NCI-H187 (cell line): ENCODE measurements around the gene SPATC1L.

ENCODE experiments used
- DNase-seq, 2 experiments: peaks; one replicate each; lab custom pipeline; 2025; lab: John Stamatoyannopoulos, UW

The SPATC1L gene

DNA sequence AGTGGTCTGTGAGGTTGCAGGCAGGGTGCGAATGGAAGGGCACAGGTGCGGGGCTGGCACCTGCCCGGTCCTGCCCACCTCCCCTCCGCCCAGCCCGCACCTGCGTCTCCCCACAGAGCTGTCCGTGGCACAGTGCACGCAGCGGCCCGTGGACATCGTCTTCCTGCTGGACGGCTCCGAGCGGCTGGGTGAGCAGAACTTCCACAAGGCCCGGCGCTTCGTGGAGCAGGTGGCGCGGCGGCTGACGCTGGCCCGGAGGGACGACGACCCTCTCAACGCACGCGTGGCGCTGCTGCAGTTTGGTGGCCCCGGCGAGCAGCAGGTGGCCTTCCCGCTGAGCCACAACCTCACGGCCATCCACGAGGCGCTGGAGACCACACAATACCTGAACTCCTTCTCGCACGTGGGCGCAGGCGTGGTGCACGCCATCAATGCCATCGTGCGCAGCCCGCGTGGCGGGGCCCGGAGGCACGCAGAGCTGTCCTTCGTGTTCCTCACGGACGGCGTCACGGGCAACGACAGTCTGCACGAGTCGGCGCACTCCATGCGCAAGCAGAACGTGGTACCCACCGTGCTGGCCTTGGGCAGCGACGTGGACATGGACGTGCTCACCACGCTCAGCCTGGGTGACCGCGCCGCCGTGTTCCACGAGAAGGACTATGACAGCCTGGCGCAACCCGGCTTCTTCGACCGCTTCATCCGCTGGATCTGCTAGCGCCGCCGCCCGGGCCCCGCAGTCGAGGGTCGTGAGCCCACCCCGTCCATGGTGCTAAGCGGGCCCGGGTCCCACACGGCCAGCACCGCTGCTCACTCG is 52.2 kb downstream of the SPATC1L start:
- no peak for DNase-seq

DNA sequence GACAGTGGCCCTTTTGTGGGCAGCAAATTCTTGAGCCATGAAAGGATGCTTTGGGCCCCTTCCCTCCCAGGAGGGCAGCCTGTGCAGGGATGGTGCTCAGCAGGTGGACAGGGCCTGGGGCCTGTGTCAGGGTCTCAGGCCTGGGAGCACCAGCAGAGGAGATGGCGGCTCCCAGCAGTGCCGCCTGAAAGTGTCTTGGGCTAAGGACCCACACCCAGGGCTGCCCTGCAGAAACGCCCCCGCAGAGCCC is 52.7 kb downstream of the SPATC1L start:
- DNase-seq, result no peak

GRCh38 chr21:46130831-46131587 is 53.2 kb downstream of the SPATC1L start:
- DNase-seq, result no peak

GRCh38 chr21:46129846-46130651 is 54.2 kb downstream of the SPATC1L start:
- no peak for DNase-seq

- no peak for DNase-seq
Measured at GRCh38 chr21:46128933-46129571, 55.2 kb downstream of the SPATC1L start.

DNA sequence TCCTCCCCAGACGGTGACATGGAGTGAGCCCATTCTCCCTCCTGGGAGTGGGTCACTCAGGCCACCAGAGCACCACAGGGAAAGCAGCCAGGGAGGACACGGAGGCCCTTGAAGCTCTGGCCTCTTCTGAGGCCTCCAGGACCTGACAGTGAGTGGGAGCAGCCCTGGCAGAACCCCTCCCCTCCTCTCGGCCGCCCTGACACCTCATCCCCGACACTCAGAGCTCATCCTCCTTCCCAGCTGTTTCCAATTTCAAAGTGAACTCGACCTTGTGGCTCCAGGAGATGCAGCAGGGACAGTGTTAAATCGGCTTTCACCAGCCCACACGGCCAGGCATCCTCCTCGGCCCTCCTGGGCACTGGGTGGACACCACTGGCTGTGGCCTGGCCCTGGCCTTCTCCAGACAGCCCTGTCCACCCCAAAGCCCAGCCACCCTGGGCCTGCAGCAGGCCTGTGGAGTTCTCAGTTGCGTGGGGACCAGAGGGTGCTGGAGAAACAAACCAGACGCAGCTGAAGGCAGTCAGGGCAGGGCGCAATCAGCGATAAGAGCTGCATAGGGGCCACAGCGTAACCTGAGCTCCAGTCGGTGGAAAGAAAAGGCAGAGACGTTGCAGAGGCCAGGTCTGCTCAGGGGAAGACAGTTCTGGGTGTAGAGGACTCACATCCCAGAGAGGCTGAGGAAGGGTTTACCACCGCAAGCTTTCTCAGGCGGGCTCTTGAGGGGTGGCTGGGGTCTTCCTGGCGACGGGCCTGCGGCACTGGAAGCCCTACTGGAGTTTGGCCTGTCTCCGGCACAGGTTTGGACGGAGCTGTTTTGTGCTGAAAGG is 55.9 kb downstream of the SPATC1L start:
- no peak for DNase-seq

GRCh38 chr21:46127239-46128105 is 56.8 kb downstream of the SPATC1L start:
- DNase-seq, result no peak

- DNase-seq, result no peak
Measured at GRCh38 chr21:46126309-46127238, 57.7 kb downstream of the SPATC1L start.

DNA sequence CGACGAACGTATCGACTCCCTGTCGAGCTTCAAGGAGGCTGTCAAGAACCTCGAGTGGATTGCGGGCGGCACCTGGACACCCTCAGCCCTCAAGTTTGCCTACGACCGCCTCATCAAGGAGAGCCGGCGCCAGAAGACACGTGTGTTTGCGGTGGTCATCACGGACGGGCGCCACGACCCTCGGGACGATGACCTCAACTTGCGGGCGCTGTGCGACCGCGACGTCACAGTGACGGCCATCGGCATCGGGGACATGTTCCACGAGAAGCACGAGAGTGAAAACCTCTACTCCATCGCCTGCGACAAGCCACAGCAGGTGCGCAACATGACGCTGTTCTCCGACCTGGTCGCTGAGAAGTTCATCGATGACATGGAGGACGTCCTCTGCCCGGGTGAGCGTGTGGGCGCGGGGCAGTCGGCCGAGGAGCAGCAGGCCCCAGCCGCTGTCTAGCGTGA is 58.4 kb downstream of the SPATC1L start:
- DNase-seq, result no peak

- no peak for DNase-seq
Measured at GRCh38 chr21:46124926-46125845, 59.1 kb downstream of the SPATC1L start.

DNA sequence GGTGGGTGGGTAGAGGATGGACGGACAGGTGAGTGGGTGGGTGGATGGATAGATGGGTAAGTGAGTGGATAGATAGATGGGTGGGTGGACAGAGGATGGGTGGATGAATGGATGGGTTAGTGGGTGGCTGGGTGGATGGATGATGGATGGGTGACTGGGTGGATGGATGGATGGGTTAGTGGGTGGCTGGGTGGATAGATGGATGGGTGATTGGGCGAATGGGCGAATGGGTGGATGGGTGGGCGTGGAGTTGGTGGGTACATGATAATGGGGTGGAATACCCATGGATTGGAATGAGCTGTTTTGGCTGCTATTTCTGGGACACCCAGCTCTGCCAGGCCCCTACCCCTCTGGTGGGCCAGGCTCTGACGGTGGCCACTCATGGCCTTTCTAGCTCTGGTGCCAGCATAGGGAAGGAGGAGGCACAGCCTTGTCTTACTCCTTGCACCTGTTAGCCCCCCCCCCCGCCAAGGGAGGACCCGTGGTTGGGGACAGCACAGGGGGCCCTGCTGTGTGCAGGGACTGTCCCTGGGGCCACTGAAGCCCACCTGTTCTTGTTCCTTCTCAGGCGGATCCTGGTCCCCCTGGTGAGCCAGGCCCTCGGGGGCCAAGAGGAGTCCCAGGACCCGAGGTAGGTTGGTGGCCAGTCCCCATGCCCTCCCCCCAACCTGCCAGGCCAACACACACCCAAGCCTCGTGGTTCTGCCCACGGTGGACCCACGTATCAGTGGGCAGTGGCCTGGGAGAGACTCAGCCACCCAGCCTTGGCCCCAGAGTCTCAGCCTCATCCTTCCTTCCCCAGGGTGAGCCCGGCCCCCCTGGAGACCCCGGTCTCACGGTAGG is 60.0 kb downstream of the SPATC1L start:
- no peak for DNase-seq

DNA sequence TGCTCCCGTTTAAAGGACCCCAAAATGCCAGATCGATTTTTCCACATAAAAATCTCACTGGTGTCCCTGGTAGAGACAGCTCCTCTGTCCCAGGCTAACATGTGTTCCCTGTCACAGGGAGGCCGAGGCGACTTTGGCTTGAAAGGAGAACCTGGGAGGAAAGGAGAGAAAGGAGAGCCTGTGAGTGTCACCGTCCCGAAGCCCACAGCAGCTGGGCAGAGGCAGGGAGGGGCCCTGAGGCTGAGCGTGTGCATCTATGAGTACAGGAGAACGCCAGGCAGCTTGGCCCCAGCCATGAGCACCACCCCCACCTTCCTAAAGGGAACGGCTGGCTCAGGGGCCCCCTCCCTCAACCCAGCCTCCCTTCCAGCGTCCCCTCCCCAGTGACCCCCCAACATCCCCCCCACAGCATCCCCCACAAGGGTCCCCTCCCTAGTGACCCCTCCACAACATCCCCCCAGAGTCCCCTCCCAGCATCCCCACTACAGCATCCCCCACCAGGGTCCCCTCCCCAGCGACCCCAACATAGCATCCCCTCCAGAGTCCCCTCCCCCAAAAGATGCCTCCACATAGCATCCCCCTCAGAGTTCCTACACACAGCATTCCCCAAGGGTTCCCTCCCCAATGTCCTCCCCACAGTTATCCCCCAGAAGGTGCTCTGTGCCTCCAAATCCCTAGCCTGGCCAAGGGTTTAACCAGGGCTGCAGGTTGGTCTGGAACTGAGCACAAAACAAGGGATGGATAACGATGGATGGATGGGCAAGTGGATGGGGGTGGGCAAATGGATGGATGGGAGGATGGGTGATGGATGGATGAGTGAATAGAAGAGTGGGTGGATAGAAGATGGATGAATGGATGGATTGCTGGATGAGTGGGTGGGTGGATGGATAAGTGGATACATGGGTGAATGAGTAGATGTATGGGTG is 61.2 kb downstream of the SPATC1L start:
- no peak for DNase-seq

DNA sequence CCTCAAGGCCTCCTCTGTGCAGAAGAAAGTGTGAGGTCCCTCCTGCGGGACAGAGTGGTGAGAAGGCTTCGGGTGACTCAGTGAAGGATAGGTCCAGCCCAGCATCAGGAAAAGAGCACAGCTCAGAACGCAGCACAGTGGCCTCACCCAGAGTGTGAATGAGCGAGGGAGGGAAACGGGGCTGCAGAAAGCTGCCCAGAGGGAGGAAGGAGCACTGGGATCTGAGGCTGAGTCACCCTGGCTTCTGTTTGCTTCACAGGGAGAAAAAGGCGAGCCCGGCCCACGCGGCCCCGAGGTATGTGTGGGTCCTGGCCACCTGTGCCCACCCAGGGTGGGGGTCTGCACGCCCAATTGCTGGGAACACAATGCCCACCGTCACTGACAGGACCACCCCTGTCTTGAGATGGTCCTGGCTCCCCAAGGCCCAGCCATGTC is 62.0 kb downstream of the SPATC1L start:
- DNase-seq, result no peak

DNA sequence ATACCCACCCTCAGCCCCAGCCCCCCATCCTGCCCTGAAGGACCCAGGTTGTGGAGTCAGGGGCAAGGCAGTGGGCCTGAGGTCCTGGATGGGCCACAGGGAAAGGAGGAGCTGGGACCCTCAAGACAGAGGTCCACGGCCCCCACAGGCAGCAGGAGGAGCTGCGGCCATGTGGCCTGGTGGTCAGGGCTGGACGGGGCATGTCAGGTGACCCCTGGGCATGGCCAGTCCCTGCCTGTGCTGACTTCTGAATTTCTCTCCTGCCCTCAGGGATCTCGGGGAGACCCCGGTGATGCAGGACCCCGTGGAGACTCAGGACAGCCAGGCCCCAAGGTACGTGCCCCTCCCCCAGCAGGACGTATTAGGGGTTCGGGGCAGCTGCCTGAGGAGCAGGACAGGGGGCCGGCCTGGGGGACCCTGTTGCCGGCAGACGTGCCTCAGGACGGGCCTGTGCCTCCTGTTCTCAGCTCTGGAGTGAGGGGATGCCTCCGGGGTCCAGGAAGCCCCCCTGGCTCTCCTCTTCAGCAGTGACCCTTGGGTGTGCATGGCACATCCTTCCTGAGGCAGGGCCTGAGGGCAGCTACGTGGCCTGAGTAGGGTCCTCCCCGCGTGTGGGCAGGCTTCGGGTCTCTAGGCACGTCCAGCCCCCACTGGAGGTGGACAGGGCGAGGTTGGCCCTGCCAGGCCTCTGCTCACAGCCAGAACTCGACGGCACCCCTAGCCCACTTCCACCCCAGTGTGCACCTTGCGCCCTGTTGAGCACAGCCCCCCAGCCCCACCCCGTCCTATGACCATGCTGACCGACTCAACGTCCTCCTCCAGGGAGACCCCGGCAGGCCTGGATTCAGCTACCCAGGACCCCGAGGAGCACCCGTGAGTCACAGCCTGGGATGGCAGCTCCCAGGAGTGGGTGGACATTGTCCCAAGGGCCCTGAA is 62.7 kb downstream of the SPATC1L start:
- no peak for DNase-seq
